GM19099 (cell line): Measurements from ENCODE around the gene RASL12.

Experiments used
- POLR2A ChIP-seq: IDR thresholded peaks from 3 replicates; pipeline ENCODE4 v1.6.1; 2011; ENCODE audit warnings: low read depth; ENCODE audit not compliant: insufficient read length; ENCODE audit errors: extremely low read depth

The RASL12 gene

GRCh38 chr15:65084500-65085206 is 16.9 kb upstream of the RASL12 start:
- TF ChIP-seq POLR2A, result no peak

GRCh38 chr15:65083262-65083701 is 15.5 kb upstream of the RASL12 start:
- TF ChIP-seq POLR2A, result no peak

- no peak for TF ChIP-seq POLR2A
Observed at GRCh38 chr15:65082303-65082953, 14.6 kb upstream of the RASL12 start.

- TF ChIP-seq POLR2A, result no peak
Observed at GRCh38 chr15:65081758-65082157, 14.0 kb upstream of the RASL12 start.

GRCh38 chr15:65081270-65081669 is 13.5 kb upstream of the RASL12 start:
- TF ChIP-seq POLR2A, result no peak

- no peak for TF ChIP-seq POLR2A
Observed at GRCh38 chr15:65079580-65079979, 11.8 kb upstream of the RASL12 start.

GRCh38 chr15:65077981-65078352 is 10.2 kb upstream of the RASL12 start:
- no peak for TF ChIP-seq POLR2A

GRCh38 chr15:65077291-65077980 is 9.6 kb upstream of the RASL12 start:
- TF ChIP-seq POLR2A, result no peak

- no peak for TF ChIP-seq POLR2A
Observed at GRCh38 chr15:65076486-65077290, 8.9 kb upstream of the RASL12 start, which contains the start of gene KBTBD13. TSS of gene KBTBD13 (plus strand) at chr15:65076746. CDS start at chr15:65076816, 70 bp downstream.

- TF ChIP-seq POLR2A, result no peak
Observed at GRCh38 chr15:65072617-65073016, 4.8 kb upstream of the RASL12 start.

- no peak for TF ChIP-seq POLR2A
Observed at GRCh38 chr15:65072027-65072426, 4.2 kb upstream of the RASL12 start.

GRCh38 chr15:65071381-65071811 is 3.6 kb upstream of the RASL12 start:
- no peak for TF ChIP-seq POLR2A

GRCh38 chr15:65069779-65070546 is 2.2 kb upstream of the RASL12 start:
- no peak for TF ChIP-seq POLR2A

GRCh38 chr15:65069179-65069578 is 1.4 kb upstream of the RASL12 start:
- TF ChIP-seq POLR2A, result no peak
